Breast epithelium (tissue), 3 donors: Measurements from ENCODE around the gene APLF.

ENCODE experiments used
- POLR2A ChIP-seq: fragments of 450-650 bp; IDR thresholded peaks from one replicate; pipeline ENCODE4 v1.6.1; 2016; ENCODE audit warnings: antibody characterized with exemption, mild to moderate bottlenecking, moderate library complexity
- POLR2AphosphoS5 ChIP-seq, 3 donors: sonication (generic); formaldehyde crosslinking; IDR thresholded peaks; one replicate each; pipeline ENCODE4 v1.6.1; 2017; ENCODE audit warnings: antibody characterized with exemption in 3 of 3
- TF ChIP-seq, protein P1 (sequence below), 3 donors: fragments of 450-650 bp; IDR thresholded peaks; one replicate each; pipeline ENCODE4 v1.5.1; 2016 to 2017; ENCODE audit warnings: antibody characterized with exemption in 3 of 3, mild to moderate bottlenecking in 3 of 3, moderate library complexity in 3 of 3

DNA sequence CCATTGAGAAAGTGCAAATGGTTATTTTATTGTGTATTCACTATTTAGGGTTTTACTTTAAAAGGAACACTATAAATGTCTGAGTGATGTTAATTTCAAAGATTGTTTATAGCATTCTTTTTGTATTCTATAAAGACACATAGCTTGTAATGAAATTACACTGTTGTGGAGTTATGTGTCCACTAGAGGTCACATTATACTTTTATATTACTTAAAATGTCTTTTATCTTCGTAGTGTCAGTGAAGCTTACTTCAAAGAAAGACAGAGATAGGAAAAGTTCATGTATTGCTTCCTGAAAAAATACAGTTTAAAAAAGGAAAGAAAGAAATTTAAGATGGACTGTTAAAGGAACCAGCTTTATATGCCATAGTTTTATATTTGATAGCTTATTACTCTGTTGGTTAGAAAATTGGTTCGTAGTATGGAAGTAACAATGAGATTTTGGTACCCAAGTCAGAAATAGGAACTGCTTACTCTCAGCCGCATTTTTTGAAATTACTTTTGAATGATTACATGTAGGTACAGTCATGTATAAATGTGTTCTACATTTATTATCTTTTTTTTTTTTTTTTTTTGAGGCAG, 20.5 kb downstream of the APLF start:
- TF ChIP-seq, protein P1, sequence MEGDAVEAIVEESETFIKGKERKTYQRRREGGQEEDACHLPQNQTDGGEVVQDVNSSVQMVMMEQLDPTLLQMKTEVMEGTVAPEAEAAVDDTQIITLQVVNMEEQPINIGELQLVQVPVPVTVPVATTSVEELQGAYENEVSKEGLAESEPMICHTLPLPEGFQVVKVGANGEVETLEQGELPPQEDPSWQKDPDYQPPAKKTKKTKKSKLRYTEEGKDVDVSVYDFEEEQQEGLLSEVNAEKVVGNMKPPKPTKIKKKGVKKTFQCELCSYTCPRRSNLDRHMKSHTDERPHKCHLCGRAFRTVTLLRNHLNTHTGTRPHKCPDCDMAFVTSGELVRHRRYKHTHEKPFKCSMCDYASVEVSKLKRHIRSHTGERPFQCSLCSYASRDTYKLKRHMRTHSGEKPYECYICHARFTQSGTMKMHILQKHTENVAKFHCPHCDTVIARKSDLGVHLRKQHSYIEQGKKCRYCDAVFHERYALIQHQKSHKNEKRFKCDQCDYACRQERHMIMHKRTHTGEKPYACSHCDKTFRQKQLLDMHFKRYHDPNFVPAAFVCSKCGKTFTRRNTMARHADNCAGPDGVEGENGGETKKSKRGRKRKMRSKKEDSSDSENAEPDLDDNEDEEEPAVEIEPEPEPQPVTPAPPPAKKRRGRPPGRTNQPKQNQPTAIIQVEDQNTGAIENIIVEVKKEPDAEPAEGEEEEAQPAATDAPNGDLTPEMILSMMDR (IDR thresholded peaks at IDR 0.05): peak in 2 of 3 donors; percentile 33 to 44
- TF ChIP-seq POLR2A (no peak), POLR2AphosphoS5 (IDR thresholded peaks at IDR 0.05) (no peak)
